ENCODE measurements around the gene C7orf57.

The C7orf57 gene

GRCh38 chr7:48101352-48101751 is 66.0 kb downstream of the C7orf57 start:
- H3K4me3 ChIP-seq (ENCODE audit: low read length): no peak overlapping the region
- no peak for DNase-seq (ENCODE audit: low read depth, low spot score)

GRCh38 chr7:48101968-48102367 is 66.6 kb downstream of the C7orf57 start:
- no peak for DNase-seq (ENCODE audit: low read depth, low spot score)
- H3K4me3 ChIP-seq (ENCODE audit: low read length): no peak overlapping the region

GRCh38 chr7:48102530-48102929 is 67.2 kb downstream of the C7orf57 start:
- no peak overlapping the region for H3K4me3 ChIP-seq (ENCODE audit: low read length)
- no peak for DNase-seq (ENCODE audit: low read depth, low spot score)

DNA sequence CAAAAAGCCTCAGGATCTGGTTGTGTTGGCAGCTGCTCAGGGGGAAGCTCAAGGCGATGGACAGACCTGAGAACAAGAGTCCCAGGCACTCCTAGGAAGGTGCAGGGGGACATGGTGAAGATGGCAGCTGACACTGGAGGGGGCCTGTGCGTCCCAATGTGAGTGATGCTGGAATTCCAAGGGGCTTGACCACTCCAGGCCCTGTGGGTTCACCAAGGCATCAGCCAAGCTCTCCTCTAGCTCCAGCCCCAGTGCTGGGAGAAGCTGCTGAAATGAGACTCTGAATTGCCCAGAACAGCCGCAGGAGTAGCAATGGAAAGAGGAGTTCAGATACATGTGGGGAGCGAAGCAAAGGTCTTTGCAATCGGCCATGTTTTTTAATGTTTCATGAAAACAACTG is 69.7 kb downstream of the C7orf57 start:
- no peak for DNase-seq (ENCODE audit: low read depth, low spot score)
- H3K4me3 ChIP-seq (ENCODE audit: low read length): no peak overlapping the region

DNA sequence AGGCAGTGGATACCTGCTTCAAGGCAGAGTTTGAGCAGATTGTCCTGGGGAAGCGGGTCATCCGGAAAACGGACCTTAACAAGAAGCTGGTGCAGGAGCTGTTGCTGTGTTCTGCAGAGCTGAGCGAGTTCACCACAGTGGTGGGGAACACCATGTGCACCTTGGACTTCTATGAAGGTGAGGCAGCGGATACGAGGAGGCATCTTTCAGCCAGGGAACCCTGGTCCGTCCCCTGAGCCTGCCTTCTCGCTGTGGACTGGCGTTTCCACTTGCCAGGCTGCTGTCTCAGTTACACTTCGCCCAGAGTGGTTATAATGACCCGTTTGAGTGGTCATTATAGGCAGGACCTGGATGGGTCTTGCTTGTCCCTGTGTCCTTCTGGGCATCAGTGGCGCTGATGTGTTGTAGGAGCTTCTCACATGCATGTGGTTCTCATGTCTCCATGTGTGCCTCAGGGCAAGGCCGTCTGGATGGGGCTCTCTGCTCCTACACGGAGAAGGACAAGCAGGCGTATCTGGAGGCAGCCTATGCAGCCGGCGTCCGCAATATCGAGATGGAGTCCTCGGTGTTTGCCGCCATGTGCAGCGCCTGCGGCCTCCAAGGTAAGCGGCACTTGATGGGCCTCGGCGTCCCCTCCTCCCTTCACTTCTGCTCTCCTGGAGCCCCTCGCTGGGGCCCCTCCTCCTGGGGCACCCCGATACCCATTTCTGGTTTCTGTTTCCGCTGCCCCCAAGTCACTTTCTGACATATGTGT is 71.7 kb downstream of the C7orf57 start:
- no peak for DNase-seq (ENCODE audit: low read depth, low spot score)
- no peak overlapping the region for H3K4me3 ChIP-seq (ENCODE audit: low read length)

DNA sequence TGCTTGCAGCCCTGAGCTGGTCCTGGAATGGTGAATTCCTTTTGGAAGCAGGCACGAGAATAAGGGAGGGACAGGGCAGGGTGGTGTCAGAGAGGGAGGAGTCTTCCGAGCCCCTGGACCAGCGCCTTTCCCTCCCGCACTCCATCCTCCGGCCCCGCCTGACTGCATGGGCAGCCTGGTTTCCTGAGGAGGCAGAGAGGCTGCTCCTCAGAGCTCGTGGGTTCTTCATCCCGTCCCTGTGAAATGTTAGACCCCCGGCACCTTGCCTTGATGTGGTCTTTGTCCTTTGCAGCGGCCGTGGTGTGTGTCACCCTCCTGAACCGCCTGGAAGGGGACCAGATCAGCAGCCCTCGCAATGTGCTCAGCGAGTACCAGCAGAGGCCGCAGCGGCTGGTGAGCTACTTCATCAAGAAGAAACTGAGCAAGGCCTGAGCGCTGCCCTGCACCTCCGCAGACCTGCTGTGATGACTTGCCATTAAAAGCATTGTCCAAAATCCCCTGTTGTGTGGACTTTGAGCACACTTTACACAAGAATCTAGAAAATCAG is 72.7 kb downstream of the C7orf57 start:
- DNase-seq (ENCODE audit: low read depth, low spot score): no peak
- H3K4me3 ChIP-seq (ENCODE audit: low read length): no peak overlapping the region

GRCh38 chr7:48108959-48109847 is 73.9 kb downstream of the C7orf57 start:
- DNase-seq (ENCODE audit: low read depth, low spot score): no peak
- H3K4me3 ChIP-seq (ENCODE audit: low read length): no peak overlapping the region

DNA sequence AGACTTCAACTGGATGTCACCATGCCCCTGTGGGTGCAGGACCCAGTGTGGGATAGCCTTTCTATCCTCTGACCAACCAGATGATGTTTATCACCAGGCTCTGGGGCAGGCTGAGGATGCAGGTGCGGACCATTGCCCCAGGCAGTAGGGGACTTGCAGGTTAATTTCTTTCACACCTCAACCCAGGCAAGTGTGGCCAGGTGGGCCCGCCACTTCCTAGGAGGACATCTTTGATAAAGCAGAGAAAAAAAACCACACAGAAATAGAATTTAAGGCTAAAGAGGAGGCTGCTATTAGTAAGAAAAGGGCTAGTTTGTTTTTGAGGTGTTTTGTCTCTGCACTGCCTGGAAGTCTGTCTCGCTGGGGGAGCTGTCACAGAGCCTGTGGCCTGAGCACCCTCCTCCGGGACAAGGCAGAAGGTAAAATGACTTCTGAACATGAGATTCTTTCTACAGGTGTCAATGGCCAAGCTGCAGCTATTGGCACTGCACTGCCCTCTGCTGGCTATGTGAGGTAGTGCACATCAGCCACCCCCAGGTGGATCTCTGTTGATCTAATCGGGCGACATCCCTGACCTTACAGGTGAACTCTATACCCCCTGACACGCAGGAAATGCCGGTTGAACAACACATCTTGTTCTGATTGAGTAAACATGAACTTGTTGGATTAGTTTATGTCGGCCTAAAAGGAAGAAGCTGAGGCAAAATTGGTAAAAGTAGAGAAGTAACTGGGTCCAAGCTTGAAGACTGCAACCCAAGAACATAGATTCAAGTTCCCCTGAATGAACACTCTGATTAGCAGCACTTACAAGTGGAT is 74.7 kb downstream of the C7orf57 start:
- H3K4me3 ChIP-seq (ENCODE audit: low read length): no peak overlapping the region
- peak; percentile 48 for DNase-seq (ENCODE audit: low read depth, low spot score)

GRCh38 chr7:48110868-48111267 is 75.5 kb downstream of the C7orf57 start:
- H3K4me3 ChIP-seq (ENCODE audit: low read length): no peak overlapping the region
- no peak for DNase-seq (ENCODE audit: low read depth, low spot score)

All from Jurkat, Clone E6-1 (cell line).